SK-N-DZ (cell line): ENCODE measurements around the gene MYZAP.
"Not testable (repeated sequence)": the region's sequence is repeated elsewhere in the genome, so short reads cannot be mapped to it uniquely, and the experiment has no call there.

Experiments
- DNase-seq: peaks from one replicate; pipeline ENCODE4 v3.0.0-alpha.2; 2015; ENCODE audit warnings: low spot score

The MYZAP gene

GRCh38 chr15:57591237-57591821 lies 375 bp upstream of the MYZAP start:
- no peak for DNase-seq

DNA sequence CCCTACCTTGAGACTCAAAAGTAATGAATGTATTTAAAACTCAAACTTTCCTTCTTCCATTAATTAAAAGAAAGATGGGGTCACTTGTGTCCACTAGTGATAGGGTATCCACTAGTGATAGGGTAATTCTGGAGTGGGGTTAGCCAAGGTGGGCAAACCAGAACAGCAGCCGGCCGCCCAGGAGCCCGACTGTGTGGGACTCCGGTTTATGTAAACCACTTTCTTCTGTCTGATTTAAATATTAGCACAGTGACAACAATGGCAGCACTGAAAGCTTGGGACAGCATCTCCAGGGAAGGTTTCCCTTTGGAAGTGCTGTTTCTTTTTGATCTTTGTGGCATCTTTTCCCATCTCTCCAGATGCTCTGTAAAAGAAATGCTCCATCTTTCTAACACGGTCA lies 722 bp downstream of the MYZAP start:
- DNase-seq, result no peak

DNA sequence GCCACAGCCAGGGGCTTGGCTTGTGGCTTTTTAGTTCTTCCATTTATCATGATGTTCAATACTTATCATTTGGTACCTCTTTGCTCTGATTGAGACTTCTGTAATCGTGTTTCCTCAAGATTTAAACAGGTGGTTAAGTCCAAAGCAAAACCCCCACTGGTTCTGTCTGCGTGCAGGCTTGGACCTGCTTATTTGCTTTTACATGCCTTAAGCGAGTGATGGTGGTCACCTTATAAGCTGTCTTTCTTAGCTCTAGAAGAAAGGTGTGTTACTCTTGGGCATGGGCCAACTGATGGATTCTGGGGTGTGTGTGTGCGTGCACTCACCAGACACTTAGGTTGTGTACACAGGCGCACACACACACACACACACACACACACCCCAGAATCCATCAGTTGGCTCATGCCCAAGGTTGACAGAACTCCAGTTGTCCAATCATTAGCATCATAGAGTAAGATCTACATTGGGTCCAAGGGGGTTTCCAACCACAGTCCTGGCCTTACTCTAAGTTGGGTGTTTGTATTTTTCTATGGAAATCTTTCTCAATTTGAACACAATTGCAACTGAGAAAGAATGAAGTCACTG lies 1.2 kb downstream of the MYZAP start:
- no peak for DNase-seq

DNA sequence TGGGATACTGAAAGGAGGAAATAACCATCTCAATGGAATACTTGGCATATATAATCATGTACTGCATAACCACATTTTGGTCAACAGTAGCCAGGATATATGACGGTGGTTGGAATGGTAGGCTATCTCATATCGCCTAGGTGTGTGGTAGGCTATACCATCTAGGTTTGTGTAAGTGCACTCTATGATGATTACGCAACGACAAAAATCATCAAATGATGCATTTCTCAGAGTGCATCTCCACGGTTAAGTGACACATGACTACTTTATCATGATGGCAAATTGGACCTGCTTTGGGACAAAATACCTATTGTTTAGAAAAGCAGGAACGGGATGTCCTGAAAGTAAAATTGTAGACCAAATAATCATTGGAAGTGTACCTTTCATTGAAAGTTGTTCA lies 2.8 kb downstream of the MYZAP start:
- no peak for DNase-seq

GRCh38 chr15:57595011-57595866 lies 3.5 kb downstream of the MYZAP start:
- DNase-seq, result peak; percentile 93

DNA sequence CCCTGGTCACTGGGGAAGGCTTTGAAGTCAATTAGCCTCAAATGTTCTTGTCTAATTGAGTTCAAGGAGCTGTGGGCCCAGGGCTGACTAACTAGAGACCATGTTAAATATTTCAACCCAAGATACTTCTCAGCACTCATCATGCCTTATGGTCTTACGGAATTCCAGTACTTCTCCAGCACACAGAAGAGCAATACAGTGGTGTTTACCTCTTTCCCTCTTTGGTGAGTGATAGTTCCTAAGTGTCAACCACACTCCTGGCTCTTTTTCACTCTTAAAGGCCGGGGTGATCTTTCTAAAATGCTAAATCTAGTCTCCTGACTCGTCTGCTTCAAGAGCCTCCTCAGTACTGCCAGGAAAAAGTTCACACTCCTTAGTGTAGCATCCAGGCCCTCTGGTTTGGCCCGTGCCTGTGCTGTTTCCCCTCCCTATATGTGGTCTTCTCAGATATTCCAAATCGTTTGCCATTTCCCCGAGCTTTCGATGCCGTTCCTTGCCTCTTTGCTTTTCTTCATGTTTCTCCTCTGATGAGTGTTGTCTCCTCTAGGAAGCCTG lies 4.7 kb downstream of the MYZAP start:
- DNase-seq, result no peak

DNA sequence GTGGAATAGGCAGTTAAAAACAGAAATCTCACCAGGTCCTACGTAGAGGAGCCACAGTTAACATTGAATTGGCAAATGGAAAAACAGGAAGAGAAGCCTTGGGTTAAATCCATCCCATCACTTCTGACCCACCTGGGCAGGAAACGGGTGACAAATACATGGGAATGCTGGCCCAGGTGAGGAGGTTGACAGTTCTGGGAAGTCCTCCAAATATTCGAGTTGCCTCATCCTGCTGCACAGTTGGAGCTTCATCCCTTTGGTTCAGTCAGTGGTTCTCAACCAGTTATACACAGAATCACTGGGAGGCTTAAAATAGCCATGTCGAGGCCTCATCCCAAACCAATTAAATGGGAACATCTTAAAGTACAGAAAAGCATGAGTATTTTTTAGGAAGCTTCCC lies 5.3 kb downstream of the MYZAP start:
- no peak for DNase-seq

GRCh38 chr15:57597431-57597830 lies 5.7 kb downstream of the MYZAP start:
- no peak for DNase-seq

DNA sequence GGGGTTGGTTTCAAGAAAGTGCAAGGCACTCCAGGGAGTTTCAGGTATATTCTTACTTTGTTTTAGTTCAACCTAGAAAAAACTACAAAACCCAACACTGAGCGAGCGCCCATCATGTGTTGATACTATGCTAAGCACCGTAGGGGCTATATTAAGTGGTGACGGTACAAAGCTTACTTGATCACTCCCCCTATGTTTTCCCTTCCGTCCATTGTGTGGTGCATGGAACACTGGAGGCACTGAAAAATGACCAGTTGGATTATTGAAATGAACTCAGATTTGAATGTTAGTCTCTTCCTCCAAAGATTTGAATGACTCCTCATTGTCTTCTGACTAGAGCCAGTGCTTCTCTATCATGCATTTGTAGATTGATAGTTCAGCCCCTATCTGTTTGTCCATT lies 6.6 kb downstream of the MYZAP start:
- no peak for DNase-seq

DNA sequence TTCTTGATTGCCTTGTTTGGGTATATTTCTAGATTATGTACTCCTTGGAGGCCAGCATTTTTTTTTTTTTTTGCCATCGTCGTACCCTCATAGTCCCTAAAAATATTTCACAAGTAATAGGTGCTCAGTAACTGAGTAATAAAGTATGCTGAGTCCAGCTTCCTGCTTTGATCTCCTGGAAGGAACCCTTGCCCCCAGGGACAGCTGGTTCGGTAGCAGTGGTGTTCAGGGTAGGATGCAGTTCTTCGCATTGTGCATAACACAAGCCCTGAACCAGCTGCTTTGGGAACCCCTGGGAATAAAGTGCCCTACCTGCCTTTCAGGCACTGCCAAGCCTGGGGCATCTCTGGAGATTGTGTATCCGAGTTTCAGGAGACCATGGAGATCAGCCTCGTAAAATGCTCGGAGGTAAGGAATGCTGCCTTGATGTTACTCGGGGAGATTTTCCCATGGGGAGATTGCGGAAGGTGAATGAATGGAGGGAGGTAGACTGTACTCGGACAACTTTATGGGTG lies 7.6 kb downstream of the MYZAP start:
- DNase-seq, result no peak

GRCh38 chr15:57600197-57600596 lies 8.5 kb downstream of the MYZAP start:
- no peak for DNase-seq

GRCh38 chr15:57604507-57604906 lies 12.8 kb downstream of the MYZAP start:
- no peak for DNase-seq

DNA sequence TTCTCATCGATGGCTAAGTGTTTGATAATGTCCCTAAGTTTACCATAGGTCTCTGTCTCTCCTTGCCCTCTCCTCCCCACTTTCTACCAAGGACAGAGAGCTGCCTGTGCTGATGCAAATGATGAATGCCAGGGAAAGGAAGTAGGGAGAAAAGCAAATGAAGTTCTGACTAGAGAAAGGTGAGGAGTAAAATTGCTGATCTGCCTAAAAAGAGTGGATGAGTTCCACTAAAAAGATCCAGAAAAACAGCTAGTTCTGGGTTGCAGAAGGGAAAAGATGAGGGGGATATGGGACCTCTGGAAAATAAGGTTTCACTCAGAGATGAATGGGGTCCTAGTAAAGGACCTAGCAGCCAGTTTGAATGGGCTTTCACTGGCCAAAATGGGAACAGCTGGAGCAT lies 13.8 kb downstream of the MYZAP start:
- no peak for DNase-seq

DNA sequence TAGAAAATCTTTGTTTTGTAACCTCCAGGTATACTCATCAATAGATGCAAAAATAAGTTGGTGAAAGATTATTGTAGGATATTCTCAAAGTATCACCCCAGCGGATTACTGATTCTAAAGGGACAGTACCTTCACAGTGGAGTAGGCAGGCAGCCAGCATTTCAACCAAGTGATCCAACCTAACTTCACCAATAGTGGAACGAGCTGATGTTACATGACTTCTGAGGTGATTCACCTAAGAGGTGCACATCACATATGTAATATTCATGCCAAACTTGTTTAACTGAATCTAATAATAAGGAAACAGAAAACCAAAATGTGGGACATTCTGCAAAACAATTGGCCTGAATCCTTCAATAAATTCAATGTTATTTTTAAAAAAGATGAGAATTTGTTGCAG lies 14.3 kb downstream of the MYZAP start:
- DNase-seq, result no peak

DNA sequence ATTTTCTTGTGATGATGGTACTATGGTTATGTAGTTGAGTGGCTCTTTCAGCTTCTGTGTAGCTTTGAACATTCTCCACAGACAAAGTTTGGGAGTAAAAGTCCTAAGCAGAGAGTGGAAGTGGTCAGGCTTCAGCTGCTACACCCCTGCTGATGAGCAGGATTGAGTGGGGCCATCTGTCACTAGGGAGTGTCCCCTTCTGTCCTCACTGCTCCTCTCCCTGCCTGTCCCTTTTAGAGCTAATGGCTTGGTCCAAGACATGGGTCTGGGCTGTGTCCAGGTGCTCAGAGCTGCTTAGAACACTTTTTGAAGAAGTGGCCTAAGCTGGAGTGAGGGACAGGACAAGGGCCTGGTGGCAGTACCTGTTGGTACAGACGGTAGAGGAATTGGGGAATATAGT lies 15.1 kb downstream of the MYZAP start:
- DNase-seq, result no peak

- no peak for DNase-seq
Measured at GRCh38 chr15:57607570-57608000, 15.9 kb downstream of the MYZAP start.

- DNase-seq, result no peak
Measured at GRCh38 chr15:57609805-57610529, 18.3 kb downstream of the MYZAP start.

DNA sequence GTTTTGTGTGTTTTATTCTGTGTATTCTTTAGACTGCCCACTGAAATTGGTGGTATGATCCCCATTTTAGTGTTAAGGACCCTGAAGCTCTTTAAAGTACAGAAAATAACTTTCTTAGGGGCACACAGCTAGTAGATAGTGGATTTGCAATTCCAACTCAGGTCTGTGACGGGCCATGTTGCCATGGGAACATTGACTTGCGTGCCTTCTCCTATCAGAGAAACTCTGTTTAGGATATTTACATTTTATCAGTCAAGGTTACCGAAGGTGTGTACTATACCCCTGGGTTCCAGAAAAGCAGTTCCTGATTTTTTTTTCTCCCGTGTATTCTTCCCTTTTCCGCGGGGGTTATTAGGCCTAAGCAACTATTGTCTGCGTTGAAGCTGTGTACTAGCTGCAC lies 19.4 kb downstream of the MYZAP start:
- DNase-seq, result no peak

- no peak for DNase-seq
Measured at GRCh38 chr15:57611938-57612337, 20.2 kb downstream of the MYZAP start.

DNA sequence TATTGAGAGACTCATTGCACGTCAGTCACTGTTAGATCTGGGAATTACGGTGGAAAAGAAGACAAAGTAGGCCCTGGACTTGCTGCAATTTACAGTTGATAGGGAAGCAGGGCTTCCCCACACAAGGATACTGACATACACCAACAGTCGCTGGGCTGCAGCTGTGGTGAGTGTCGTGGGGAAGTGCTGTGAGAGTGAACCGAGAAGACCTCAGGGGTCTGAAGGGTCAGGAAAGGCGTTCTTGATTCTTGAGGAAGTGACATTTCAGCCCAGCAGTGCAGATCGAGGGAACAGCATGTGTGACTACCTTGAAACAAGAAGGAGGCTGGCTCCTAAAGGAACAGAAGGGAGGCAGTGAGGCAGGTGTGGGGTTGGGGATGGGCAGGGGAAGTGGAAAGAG lies 22.5 kb downstream of the MYZAP start:
- DNase-seq, result no peak

DNA sequence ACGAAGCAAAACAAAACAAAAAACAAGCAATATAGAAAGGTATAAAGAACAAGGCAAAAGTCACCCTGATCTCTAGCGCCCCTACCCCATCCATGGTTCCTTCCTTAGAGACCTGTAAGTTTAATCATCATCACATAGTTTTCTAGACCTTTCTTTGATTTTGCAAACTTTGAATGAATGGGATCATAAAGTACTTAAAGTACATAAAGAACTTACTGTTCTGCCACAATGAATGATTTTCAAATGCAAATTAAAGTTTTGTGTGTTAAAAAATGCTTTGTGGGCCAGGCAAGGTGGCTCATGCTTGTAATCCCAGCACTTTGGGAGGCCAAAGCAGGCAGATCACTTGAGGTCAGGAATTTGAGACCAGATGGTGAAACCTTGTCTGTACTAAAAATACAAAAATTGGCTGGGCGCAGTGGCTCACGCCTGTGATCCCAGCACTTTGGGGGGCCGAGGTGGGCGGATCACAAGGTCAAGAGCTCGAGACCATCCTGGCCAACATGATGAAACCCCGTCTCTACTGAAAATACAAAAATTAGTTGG lies 24.3 kb downstream of the MYZAP start:
- not testable (repeated sequence) for DNase-seq
